GM23338 (cell line): ENCODE data around the gene REPIN1. TPM values are rescaled to one million over a fixed set of nuclear protein-coding genes. Genes with fewer than 3 reads are reported as not detected.

ENCODE experiments used
- ATAC-seq: fragments of 200-7000 bp; cut with Tn5 transposase; 3 replicates; pipeline ENCODE4 v1.9.1; 2020
- DNase-seq: peaks from one replicate; pipeline ENCODE4 v3.0.0-alpha.2; 2015; ENCODE audit warnings: low spot score
- H2AFZ ChIP-seq: fragments of 200-600 bp; sonication (generic); 2 replicates; pipeline ENCODE4 v1.8.0; 2016; ENCODE audit warnings: antibody characterized with exemption, mild to moderate bottlenecking, moderate library complexity
- H3F3A ChIP-seq: fragments of 200-600 bp; sonication (generic); replicated peaks from 2 replicates; pipeline ENCODE4 v1.8.0; 2017; ENCODE audit warnings: antibody characterized with exemption, mixed run types, low read depth
- H3K27ac ChIP-seq: fragments of 200-600 bp; sonication (generic); 2 replicates; pipeline ENCODE4 v1.6.1; 2016; ENCODE audit warnings: low read depth
- H3K27me3 ChIP-seq: fragments of 200-600 bp; sonication (generic); 2 replicates; pipeline ENCODE4 v1.8.0; 2016; ENCODE audit warnings: mild to moderate bottlenecking, mixed run types, moderate library complexity; ENCODE audit not compliant: insufficient read depth
- H3K36me3 ChIP-seq: fragments of 200-600 bp; sonication (generic); 2 replicates; pipeline ENCODE4 v1.8.0; 2016; ENCODE audit warnings: mild to moderate bottlenecking; ENCODE audit not compliant: insufficient read depth
- H3K4me1 ChIP-seq: fragments of 200-600 bp; sonication (generic); 2 replicates; pipeline ENCODE4 v1.8.0; 2016; ENCODE audit warnings: mild to moderate bottlenecking, moderate library complexity; ENCODE audit not compliant: insufficient read depth
- H3K4me2 ChIP-seq: fragments of 200-600 bp; sonication (generic); 2 replicates; pipeline ENCODE4 v1.7.1; 2017; ENCODE audit warnings: mixed run types
- H3K4me3 ChIP-seq: fragments of 200-600 bp; sonication (generic); 2 replicates; pipeline ENCODE4 v1.6.1; 2016; ENCODE audit warnings: mixed run types
- H3K79me2 ChIP-seq: fragments of 200-600 bp; sonication (generic); replicated peaks from 2 replicates; pipeline ENCODE4 v1.8.0; 2017; ENCODE audit warnings: mild to moderate bottlenecking; ENCODE audit not compliant: insufficient read depth
- H3K9me2 ChIP-seq: fragments of 200-600 bp; sonication (generic); 2 replicates; pipeline ENCODE4 v1.8.0; 2017; ENCODE audit not compliant: insufficient read depth
- H4K20me1 ChIP-seq: fragments of 200-600 bp; sonication (generic); replicated peaks from 2 replicates; pipeline ENCODE4 v1.8.0; 2017; ENCODE audit warnings: mild to moderate bottlenecking; ENCODE audit not compliant: insufficient read depth
- H3K27ac Mint-ChIP-seq: 2 replicates; pipeline ENCODE4 v1.8.0; 2020; ENCODE audit warnings: inconsistent platforms, mild to moderate bottlenecking, moderate library complexity, mixed read lengths
- H3K27me3 Mint-ChIP-seq: 3 replicates; pipeline ENCODE4 v1.8.0; 2022; ENCODE audit warnings: low read depth, mild to moderate bottlenecking, moderate library complexity, mixed read lengths, inconsistent platforms; ENCODE audit not compliant: insufficient read depth, poor library complexity
- H3K36me3 Mint-ChIP-seq: 3 replicates; pipeline ENCODE4 v1.8.0; 2021; ENCODE audit warnings: low read depth, mild to moderate bottlenecking, inconsistent platforms, moderate library complexity, mixed read lengths
- H3K4me1 Mint-ChIP-seq: 3 replicates; pipeline ENCODE4 v1.8.0; 2020; ENCODE audit warnings: mild to moderate bottlenecking, inconsistent platforms, mixed read lengths
- H3K4me3 Mint-ChIP-seq: 3 replicates; pipeline ENCODE4 v1.8.0; 2021; ENCODE audit warnings: moderate library complexity, mild to moderate bottlenecking, inconsistent platforms, mixed read lengths
- H3K9me3 Mint-ChIP-seq: 3 replicates; pipeline ENCODE4 v1.8.0; 2020; ENCODE audit warnings: moderate library complexity, mild to moderate bottlenecking, inconsistent platforms, mixed read lengths
- CTCF ChIP-seq, 2 experiments: fragments of 200-600 bp in 1 of 2; sonication (generic) in 1 of 2; conservative IDR thresholded peaks; 2 replicates each; pipeline versions ENCODE4 v1.5.1 to v1.6.1; 2016 to 2017; ENCODE audit warnings: antibody characterized with exemption in 2 of 2, low read depth in 2 of 2, mild to moderate bottlenecking in 2 of 2, moderate library complexity in 1 of 2
- ETS1 ChIP-seq: IDR thresholded peaks from 2 replicates; pipeline ENCODE4 v1.6.1; 2016; ENCODE audit warnings: antibody characterized with exemption
- EZH2phosphoT487 ChIP-seq: fragments of 200-600 bp; sonication (generic); IDR thresholded peaks from one replicate; pipeline ENCODE4 v1.8.1; 2018; ENCODE audit warnings: antibody characterized with exemption; ENCODE audit not compliant: unreplicated experiment
- NANOG ChIP-seq: IDR thresholded peaks from 2 replicates; pipeline ENCODE4 v1.6.1; 2016; ENCODE audit warnings: antibody characterized with exemption, borderline replicate concordance
- POLR2AphosphoS5 ChIP-seq: IDR thresholded peaks from 2 replicates; pipeline ENCODE4 v1.6.1; 2016; ENCODE audit warnings: antibody characterized with exemption, low read depth
- ZNF331 ChIP-seq: fragments of 250-450 bp; sonication (Bioruptor Pico); IDR thresholded peaks from 2 replicates; pipeline ENCODE4 v1.5.0; 2020; ENCODE audit warnings: low read depth, mild to moderate bottlenecking, moderate library complexity
- ZNF462 ChIP-seq: fragments of 250-450 bp; sonication (Bioruptor Pico); IDR thresholded peaks from 2 replicates; pipeline ENCODE4 v1.5.0; 2020; ENCODE audit warnings: mild to moderate bottlenecking, moderate library complexity
- polyA plus RNA-seq: library from polyadenylated mRNA; unstranded; fragments of >200 nt; fragmentation: Nextera tagmentation; extraction: Ambion mirVana; gene quantifications from 2 replicates; pipeline ENCODE4 v1.2.1, GENCODE V29; 2016
- total RNA-seq: library from RNA; depleted of rRNA; stranded (reverse); fragments of >200 nt; shearing (Covaris generic); gene quantifications from 2 replicates; pipeline ENCODE4 v1.2.3, GENCODE V29; 2014

REPIN1 gene
- total and polyA plus RNA-seq, 2 experiments from 2014 or later = 29.8 to 156 TPM

GRCh38 chr7:150377635-150378034 lies 9.0 kb downstream of the REPIN1 start (continued):
- TF ChIP-seq ZNF462 = no peak

DNA sequence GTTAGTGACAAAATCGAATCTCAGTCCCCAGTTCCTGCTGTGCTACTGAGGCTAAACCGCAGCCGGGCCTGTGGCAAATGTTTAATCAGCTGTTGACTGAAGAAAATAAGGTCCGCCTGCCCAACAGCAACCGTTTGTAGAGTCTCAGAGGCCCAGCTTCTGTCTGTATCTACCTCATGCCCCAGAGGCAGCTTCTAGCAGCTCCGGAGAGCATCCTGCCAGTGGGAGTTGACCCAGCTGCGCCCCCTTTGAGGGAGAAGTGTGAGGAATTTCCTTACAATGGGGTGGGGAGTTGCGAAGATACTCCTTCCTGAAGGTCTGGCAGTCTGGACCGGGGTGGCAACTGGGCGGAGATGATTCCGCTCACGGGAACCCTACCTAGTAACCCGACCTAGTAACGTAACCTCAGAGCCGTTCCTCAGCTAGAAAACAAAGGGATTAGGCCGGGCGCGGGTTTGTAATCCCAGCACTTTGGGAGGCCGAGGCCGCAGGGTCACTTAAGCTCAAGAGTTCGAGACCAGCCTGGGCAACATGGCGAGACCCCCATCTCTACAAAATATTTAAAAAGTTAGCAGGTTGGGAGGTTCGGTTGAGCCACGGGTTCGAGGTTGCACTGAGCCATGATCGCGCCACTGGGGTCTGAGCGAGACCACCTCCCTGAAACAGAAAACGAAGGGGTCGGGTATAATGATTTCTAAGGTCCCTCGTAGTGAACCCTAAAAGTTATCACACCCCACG lies 9.7 kb downstream of the REPIN1 start:
- no peaks in the 10 kb centered on the region; the same call in none of the 2 replicates for H4K20me1 ChIP-seq
- H3K4me1 ChIP-seq = peaks cover 65% of the 10 kb centered on the region
- Mint-ChIP-seq H3K4me1 (peaks cover 80% of the 10 kb centered on the region), H3K36me3 (peaks cover 28% of the 10 kb centered on the region), H3K27me3 (peaks cover 30% of the 10 kb centered on the region), H3K9me3 (no peaks in the 10 kb centered on the region), H3K27ac (peak overlapping the region; percentile 94), H3K4me3 (peak overlapping the region; percentile 72)
- H3K27me3 ChIP-seq = no peaks in the 10 kb centered on the region
- no peaks in the 10 kb centered on the region for H3K9me2 ChIP-seq
- no peak overlapping the region for H2AFZ ChIP-seq
- DNase-seq = peak; percentile 97
- H3K27ac ChIP-seq = peak overlapping the region; percentile 97
- no peaks in the 10 kb centered on the region for H3K36me3 ChIP-seq
- peak overlapping the region; percentile 98 for H3K4me3 ChIP-seq
- peak; percentile 56 for ATAC-seq
- peaks cover 45% of the 10 kb centered on the region for H3K79me2 ChIP-seq
- peaks cover 46% of the 10 kb centered on the region for H3F3A ChIP-seq
- H3K4me2 ChIP-seq = peak overlapping the region; percentile 98
- TF ChIP-seq NANOG (no peak), POLR2AphosphoS5 (peak; percentile 75), CTCF (conservative IDR thresholded peaks at IDR 0.05; ENCODE audit: low read depth in 2 of 2) (peak; percentile 30 to 70; a peak in 3 of 4 replicates), ETS1 (peak; percentile 40; the same call in 1 of the 2 replicates), EZH2phosphoT487 (no peak), ZNF331 (CRISPR knock-in tag) (no peak)
